Activated CD4-positive, alpha-beta memory T cell treated with anti-CD3 and anti-CD28 coated beads, Interleukin-2, amount 10 ng/mL, durations not matched to agents 7 days and 5 days (primary cell): ENCODE data around the gene HOXA2. TPM values are rescaled to one million over a fixed set of nuclear protein-coding genes. Genes with fewer than 3 reads are reported as not detected.

Experiments used
- CTCF ChIA-PET: fragments of 350-600 bp; sonication (Branson Sonifier 250); formaldehyde crosslinking; loops from one replicate; lab custom pipeline; 2021; ENCODE audit warnings: antibody characterized with exemption, inconsistent platforms; lab: Charles Lee
- POLR2A ChIA-PET: fragments of 350-600 bp; sonication (Branson Sonifier 250); formaldehyde crosslinking; loops from one replicate; lab custom pipeline; 2021; ENCODE audit warnings: antibody characterized with exemption; lab: Charles Lee
- DNase-seq: peaks from one replicate; pipeline ENCODE4 v3.0.0-alpha.2; 2020
- H3K27ac Mint-ChIP-seq: one replicate; pipeline ENCODE4 v1.8.0; 2021; ENCODE audit warnings: mild to moderate bottlenecking, mixed read lengths
- H3K27me3 Mint-ChIP-seq: one replicate; pipeline ENCODE4 v1.8.0; 2021; ENCODE audit warnings: mixed read lengths
- H3K36me3 Mint-ChIP-seq: one replicate; pipeline ENCODE4 v1.8.0; 2021; ENCODE audit warnings: low read depth, mixed read lengths
- H3K4me1 Mint-ChIP-seq: one replicate; pipeline ENCODE4 v1.8.0; 2021; ENCODE audit warnings: mixed read lengths
- H3K4me3 Mint-ChIP-seq: one replicate; pipeline ENCODE4 v1.8.0; 2021; ENCODE audit warnings: mild to moderate bottlenecking, mixed read lengths
- H3K9me3 Mint-ChIP-seq: one replicate; pipeline ENCODE4 v1.8.0; 2021; ENCODE audit warnings: mixed read lengths
- total RNA-seq, 2 experiments: library from RNA; stranded (reverse); gene quantifications; one replicate each; pipeline ENCODE4 v1.2.3, GENCODE V29; 2021

Gene HOXA2
- total RNA-seq, 2 experiments from 2014 or later: not detected

DNA sequence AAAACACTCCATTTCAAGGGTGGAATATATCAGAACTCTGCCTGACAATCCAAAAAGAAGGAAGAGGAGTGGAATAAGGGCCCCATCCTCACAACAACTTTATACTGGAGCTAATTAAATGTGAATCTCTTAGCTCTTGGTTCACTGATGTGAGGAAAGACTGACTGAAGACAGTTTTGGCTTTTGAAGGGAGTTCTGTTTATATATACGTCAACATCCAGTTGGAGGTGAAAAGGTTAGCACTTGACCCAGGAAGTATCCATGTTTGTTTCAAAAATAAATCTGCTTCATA is 9.7 kb downstream of the HOXA2 start:
- DNase-seq: no peak
- Mint-ChIP-seq H3K27ac (no peak overlapping the region), H3K9me3 (no peaks in the 10 kb centered on the region), H3K4me1 (peaks cover 19% of the 10 kb centered on the region), H3K27me3 (peaks cover 84% of the 10 kb centered on the region), H3K4me3 (no peak overlapping the region), H3K36me3 (no peaks in the 10 kb centered on the region)
- POLR2A ChIA-PET: interaction anchor here (1.1 kb wide), 1 partner anchor 13 kb away, joined by 3 read pairs; no protein-coding TSS in a partner anchor
- CTCF ChIA-PET: interaction anchor here (0.6 kb wide), 1 partner anchor 76 kb away, joined by 3 read pairs; no protein-coding TSS in a partner anchor

DNA sequence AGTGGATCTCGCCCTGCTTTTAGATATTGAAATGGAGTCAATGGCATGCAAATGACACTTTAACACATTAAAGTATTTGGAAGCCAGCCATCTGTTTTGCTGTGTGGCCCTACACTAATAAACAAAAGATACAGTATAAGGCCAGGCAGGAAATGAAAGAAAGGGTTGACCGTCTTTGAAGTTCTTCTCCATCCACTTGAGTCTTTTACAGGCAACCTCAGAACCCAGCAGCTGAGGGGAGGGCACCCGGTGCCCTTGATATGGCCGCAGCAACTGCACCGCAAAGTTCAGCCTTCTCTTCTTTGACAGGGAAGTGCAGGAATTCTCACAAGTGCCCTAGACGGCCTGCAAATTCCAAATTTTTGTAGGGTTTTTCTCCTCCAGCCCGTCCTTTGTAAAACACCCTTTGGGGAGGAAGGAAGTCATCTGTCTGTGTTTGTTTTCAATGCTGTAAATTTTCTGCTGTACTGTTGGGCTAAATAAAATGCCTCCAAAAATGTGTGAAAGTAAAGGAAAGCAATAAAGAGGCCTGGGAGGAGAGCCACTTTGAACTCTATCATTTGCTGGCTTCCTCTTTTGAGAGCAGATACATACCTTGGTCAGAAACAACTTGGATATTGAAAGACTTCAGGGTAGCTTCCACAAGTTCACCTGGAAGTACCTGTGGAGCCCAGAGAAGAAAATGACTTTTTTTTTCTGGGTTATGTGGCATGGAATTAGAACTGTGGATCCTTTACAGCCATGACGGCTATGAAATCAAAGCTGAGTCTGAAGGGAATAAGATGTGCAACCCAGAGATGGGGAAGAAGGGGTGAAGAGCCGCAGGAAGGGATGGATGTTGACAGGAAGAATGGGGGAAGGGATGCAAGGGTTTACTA is 10.3 kb downstream of the HOXA2 start:
- peaks cover 84% of the 10 kb centered on the region for H3K27me3 Mint-ChIP-seq

DNA sequence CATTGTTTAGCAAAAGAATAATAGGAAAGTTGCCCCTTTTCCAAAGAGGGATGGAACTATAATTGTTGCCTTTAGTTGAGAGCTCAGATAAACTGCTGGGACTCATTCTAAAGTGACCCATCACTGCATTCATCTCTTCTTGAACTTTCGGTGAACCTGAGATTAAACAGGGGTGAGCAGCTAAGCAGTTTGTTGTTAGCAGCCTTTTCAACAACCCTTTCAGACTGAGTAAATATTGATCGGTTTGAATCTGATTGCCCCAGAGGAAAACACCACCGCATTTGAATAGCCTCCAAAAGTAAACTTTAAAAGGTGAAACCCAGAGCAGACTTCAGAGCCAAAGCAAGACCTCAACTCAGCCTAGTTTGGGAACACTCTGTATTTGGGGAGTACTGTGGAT is 11.4 kb downstream of the HOXA2 start:
- H3K4me1 Mint-ChIP-seq: peaks cover 13% of the 10 kb centered on the region
- ChIA-PET CTCF (interaction anchor here (1.8 kb wide), 1 partner anchor 70 kb away, joined by 6 read pairs; no protein-coding TSS in a partner anchor), POLR2A (interaction anchor here (1.2 kb wide), 1 partner anchor 61 kb away, joined by 3 read pairs; the partner anchor contains the start of gene HOXA3)
- H3K27me3 Mint-ChIP-seq: peaks cover 83% of the 10 kb centered on the region
- H3K9me3 Mint-ChIP-seq: peaks cover 2% of the 10 kb centered on the region
- H3K36me3 Mint-ChIP-seq: peaks cover 3% of the 10 kb centered on the region
- no peak for DNase-seq
- H3K4me3 Mint-ChIP-seq: no peak overlapping the region
- no peak overlapping the region for H3K27ac Mint-ChIP-seq

More for the DNA sequence above, 10.3 kb downstream of the HOXA2 start:
- H3K36me3 Mint-ChIP-seq: peaks cover 3% of the 10 kb centered on the region
- peaks cover 2% of the 10 kb centered on the region for H3K9me3 Mint-ChIP-seq
- no peak for DNase-seq
- ChIA-PET POLR2A (interaction anchor here (1.1 kb wide), 1 partner anchor 13 kb away, joined by 3 read pairs; no protein-coding TSS in a partner anchor), CTCF (interaction anchor here (0.6 to 1.8 kb wide), 2 partner anchors 69 to 76 kb away, joined by 3 to 6 read pairs; no protein-coding TSS in a partner anchor)
- peaks cover 15% of the 10 kb centered on the region for H3K4me1 Mint-ChIP-seq
- no peak overlapping the region for H3K27ac Mint-ChIP-seq
- H3K4me3 Mint-ChIP-seq: no peak overlapping the region

DNA sequence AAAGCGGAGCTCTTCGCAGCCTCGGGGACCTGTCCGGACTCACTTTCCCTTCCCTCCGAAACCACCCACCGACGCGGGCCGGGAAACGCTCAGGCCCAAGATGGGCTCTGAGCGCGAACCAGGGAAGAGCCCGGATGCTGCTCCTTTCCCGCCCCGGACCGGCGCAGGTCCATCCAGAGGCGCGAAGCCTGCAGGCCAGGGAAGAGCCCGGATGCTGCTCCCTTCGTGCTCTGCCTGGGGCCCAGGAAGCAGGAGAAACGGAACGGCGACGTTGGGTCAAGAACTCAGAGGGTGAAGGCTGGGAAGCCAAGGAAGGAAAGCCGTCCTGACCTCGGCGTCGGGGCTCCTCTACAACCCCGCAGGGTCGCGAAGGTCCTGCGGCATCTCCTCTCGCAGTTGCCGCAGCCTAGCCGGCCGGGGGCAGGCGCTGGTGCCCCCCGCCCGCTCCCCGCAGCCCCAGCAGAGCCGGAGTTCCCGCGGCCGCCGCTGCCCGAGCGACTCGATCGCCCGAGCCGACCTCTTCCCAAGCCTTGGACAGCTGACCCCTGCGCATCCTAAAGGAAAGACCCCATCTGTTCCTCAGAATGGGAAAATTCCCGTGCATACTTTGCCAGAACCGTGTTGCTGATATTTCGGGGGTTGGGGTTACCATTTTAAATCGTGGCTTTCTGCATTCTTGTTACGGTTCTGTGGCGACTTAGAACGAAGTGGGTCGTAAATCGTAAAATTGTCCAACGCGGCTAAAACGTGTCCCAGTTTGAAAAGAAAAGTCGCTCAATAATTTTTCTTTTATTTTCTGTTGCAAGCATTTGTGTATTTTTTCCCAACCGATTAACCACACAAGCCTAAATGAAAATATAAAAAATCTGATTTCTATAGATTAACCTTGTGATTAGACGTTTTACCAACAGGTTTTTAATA is 14.2 kb downstream of the HOXA2 start:
- DNase-seq: no peak

DNA sequence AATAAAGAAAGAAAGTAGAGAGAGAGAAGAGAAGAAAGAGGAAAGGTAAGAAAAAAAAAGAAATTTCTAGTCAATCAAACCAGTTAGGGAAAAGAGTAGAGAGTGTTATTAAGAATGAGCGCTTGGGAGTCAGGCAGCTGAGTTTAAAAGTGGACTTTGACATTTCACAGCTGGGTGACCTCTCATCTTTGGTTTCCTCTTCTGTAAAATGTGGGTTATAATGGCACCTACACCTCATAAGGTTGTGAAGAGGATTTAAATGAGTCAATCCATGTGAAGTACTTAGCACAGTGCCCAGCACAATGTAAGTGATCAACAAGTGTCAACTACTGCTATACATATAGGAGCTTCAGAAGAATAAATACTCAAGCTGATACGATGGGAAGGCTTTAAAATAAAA is 18.8 kb downstream of the HOXA2 start:
- Mint-ChIP-seq H3K36me3 (peaks cover 3% of the 10 kb centered on the region), H3K27me3 (peaks cover 28% of the 10 kb centered on the region), H3K27ac (no peak overlapping the region), H3K9me3 (peaks cover 2% of the 10 kb centered on the region), H3K4me1 (peaks cover 8% of the 10 kb centered on the region), H3K4me3 (no peak overlapping the region)
- CTCF ChIA-PET: no interaction called here
- DNase-seq: no peak
- POLR2A ChIA-PET: interaction anchor here (1.2 kb wide), 1 partner anchor 32 kb away, joined by 3 read pairs; no protein-coding TSS in a partner anchor

More for the DNA sequence above, 14.2 kb downstream of the HOXA2 start:
- H3K27ac Mint-ChIP-seq: no peak overlapping the region
- peaks cover 3% of the 10 kb centered on the region for H3K36me3 Mint-ChIP-seq
- H3K9me3 Mint-ChIP-seq: peaks cover 2% of the 10 kb centered on the region
- peaks cover 72% of the 10 kb centered on the region for H3K27me3 Mint-ChIP-seq
- H3K4me1 Mint-ChIP-seq: peaks cover 2% of the 10 kb centered on the region
- CTCF ChIA-PET: no interaction called here
- POLR2A ChIA-PET: no interaction called here
- H3K4me3 Mint-ChIP-seq: no peak overlapping the region

DNA sequence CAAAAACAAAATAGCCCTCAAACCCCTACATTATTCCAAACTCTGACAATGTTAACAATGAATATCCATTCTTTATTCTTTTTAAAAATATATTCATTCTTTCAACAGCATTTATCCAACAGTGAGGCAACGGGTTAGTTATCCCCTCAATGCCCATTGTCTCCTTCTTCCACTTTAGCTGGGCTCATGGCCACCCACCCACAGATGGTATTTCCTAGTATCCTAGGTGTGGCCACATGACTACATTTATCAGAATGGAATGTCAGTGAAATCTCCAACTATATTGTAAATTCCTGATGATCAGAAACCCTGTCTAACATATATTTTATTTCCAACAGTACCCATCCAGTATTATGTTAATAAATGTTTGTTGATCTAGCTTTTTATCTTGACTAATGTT is 20.3 kb downstream of the HOXA2 start:
- CTCF ChIA-PET: no interaction called here

DNA sequence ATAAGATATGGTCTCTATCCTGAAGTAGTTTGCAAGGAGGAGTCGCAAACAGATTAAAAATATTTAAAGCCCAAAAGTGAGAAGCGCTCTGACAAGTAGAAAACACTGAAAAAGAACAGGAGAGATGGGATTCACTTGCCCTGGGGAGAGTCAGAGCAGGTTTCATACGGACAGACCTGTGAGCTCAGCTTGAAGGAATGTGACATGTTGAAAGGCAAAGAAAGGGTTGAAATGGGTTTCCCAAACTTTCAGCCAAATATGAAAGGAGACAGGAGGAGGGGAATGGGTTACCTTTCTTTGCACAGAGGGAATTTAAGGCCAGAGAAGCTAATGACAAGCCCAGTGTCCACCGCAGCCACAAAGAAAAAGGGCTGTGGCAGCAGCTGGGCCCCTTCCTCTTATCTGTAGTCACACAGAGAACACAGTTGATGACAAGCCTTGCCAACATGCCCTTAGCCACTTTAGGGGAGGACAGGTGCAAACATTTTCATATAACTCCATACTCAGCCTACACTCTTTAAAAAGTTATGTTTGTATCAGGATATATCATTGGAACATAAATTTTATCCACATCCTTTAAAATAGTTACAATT is 21.5 kb downstream of the HOXA2 start:
- POLR2A ChIA-PET: no interaction called here
- Mint-ChIP-seq H3K27ac (no peak overlapping the region), H3K4me1 (peaks cover 6% of the 10 kb centered on the region), H3K27me3 (peaks cover 13% of the 10 kb centered on the region), H3K9me3 (no peaks in the 10 kb centered on the region), H3K4me3 (no peak overlapping the region), H3K36me3 (no peaks in the 10 kb centered on the region)
- CTCF ChIA-PET: interaction anchor here (1.0 kb wide), 1 partner anchor 9 kb away, joined by 3 read pairs; no protein-coding TSS in a partner anchor
- DNase-seq: no peak

More for the DNA sequence above, 20.3 kb downstream of the HOXA2 start:
- peaks cover 6% of the 10 kb centered on the region for H3K4me1 Mint-ChIP-seq
- DNase-seq: no peak
- H3K9me3 Mint-ChIP-seq: no peaks in the 10 kb centered on the region
- no peaks in the 10 kb centered on the region for H3K36me3 Mint-ChIP-seq
- POLR2A ChIA-PET: no interaction called here
- no peak overlapping the region for H3K4me3 Mint-ChIP-seq
- peaks cover 16% of the 10 kb centered on the region for H3K27me3 Mint-ChIP-seq
- no peak overlapping the region for H3K27ac Mint-ChIP-seq

DNA sequence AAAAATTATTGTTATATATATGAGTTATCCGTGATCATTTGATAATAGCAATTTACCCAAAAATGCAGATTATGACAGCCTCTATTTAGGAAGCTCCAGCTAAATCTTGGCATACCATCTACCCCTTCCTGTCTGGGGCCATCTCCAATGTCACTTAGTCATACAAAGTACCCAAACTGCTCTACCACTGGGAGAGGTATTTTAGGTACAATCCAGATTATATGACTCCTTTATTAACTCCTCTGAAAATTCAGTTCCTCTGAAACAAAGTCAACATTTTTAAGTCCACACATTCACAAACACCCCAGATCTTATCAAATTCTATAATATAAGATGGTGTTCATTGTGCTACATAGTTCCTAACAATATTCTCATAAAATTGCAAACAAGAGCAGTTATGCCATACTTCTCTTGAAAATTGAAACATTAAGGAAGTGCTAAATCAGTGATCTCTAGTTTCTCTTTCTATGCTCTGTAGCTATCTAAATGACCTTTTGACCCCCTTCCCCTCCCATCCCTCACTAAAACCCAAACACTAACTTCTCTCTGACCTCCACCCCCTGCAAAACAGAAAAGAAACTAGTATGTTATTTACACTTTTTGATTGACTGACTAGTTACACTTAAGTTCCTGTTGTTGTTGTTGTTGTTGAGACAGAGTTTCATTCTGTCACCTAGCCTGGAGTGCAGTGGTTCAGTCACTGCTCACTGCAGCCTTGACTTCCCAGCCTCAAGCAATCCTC is 23.1 kb downstream of the HOXA2 start:
- CTCF ChIA-PET: no interaction called here
- Mint-ChIP-seq H3K27ac (no peak overlapping the region), H3K4me3 (no peak overlapping the region), H3K4me1 (peaks cover 6% of the 10 kb centered on the region), H3K36me3 (no peaks in the 10 kb centered on the region), H3K9me3 (no peaks in the 10 kb centered on the region), H3K27me3 (peaks cover 10% of the 10 kb centered on the region)
- DNase-seq: no peak
- POLR2A ChIA-PET: no interaction called here

DNA sequence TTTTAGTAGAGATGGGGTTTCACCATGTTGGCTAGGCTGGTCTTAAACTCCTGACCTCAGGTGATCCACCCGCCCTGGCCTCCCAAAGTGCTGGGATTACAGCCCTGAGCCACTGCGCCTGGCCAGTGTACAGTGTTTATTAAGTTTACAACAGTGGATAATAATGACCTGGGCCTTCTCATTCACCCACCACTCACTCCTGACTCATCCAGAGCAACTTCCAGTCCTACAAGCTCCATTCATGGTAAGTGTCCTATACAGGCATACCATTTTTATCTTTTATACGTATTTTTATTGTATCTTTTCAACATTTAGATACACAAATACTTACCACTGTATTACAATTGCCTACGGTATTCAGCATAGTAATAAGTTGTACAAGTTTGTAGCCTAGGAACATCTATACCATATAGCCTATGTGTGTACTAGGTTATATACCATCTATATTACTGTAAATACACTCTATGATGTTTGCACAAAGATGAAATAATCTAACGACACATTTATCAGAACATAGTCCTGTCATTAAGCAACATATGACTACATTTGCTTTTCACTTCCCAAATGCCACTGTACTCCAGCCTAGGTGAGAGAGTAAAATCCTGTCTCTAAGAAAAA is 23.8 kb downstream of the HOXA2 start:
- Mint-ChIP-seq H3K4me3 (no peak overlapping the region), H3K4me1 (peaks cover 6% of the 10 kb centered on the region), H3K9me3 (no peaks in the 10 kb centered on the region), H3K27me3 (peaks cover 4% of the 10 kb centered on the region), H3K36me3 (no peaks in the 10 kb centered on the region), H3K27ac (no peak overlapping the region)
- ChIA-PET CTCF (no interaction called here), POLR2A (no interaction called here)
- no peak for DNase-seq

DNA sequence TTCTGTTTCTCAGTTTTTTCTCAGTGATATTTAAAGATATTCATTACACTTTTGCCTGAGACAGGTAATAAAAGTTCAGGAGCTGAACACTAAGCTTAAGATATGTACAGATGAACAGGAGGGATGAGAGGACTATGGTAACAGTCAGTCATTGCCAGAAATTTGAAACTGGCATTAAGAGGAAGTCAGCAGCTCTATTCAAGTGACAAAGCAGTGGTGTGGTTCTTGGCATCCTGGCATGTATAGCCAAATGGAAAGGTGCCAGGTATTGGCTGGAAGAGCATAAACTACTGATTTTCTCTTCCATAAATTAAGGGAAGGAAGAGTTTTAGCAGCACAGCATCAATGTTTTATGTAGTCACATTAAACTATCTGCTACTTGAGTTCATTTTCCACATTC is 29.4 kb downstream of the HOXA2 start:
- POLR2A ChIA-PET: no interaction called here
- no peaks in the 10 kb centered on the region for H3K4me1 Mint-ChIP-seq
- no peak overlapping the region for H3K4me3 Mint-ChIP-seq
- H3K27ac Mint-ChIP-seq: no peak overlapping the region
- DNase-seq: no peak
- CTCF ChIA-PET: no interaction called here
- no peaks in the 10 kb centered on the region for H3K9me3 Mint-ChIP-seq
- H3K36me3 Mint-ChIP-seq: no peaks in the 10 kb centered on the region
- H3K27me3 Mint-ChIP-seq: peaks cover 8% of the 10 kb centered on the region

DNA sequence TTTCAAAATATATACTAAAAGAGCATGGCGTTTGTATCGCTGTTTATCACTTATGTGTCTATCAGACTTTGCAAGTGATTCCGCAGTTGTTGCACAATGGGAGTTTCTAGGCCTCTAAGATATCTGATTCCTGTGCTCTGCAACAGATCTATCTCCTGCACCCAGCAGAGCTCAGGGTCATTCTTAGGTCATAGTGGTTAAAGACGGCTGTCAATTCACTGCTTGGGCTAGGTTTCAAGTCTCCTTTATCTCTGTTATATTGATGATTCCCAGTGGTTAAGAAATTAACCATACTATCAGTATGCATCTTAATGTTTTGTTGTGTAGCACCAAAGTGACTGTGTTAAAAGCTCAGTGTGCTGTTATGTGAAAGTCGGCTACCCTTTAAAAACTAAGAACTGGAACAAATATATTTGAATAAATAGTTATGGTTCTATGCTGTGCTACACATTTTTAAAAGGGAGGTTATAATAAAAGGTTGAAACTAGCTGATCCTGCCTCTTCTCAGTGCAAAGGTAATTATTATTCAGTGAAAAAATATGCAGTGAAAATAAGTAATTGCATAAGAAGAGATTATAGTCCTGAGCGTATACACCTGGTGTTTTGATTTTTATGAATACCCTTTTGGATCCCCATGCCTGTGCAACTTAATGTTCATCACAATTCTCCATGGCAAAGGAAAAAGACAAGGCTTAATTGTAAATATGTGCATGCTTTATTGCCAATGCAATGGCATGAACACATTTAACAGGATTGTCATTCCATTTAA is 30.7 kb downstream of the HOXA2 start:
- no peak for DNase-seq
- no peak overlapping the region for H3K27ac Mint-ChIP-seq
- CTCF ChIA-PET: no interaction called here
- H3K27me3 Mint-ChIP-seq: peaks cover 8% of the 10 kb centered on the region
- H3K4me3 Mint-ChIP-seq: no peak overlapping the region
- H3K36me3 Mint-ChIP-seq: no peaks in the 10 kb centered on the region
- H3K4me1 Mint-ChIP-seq: no peaks in the 10 kb centered on the region
- no peaks in the 10 kb centered on the region for H3K9me3 Mint-ChIP-seq
- POLR2A ChIA-PET: no interaction called here
